PFSK-1 (cell line): ENCODE data around the gene WNT3A.

ENCODE experiments used
- FOXP2 ChIP-seq: optimal IDR thresholded peaks from 2 replicates; pipeline ENCODE3; 2011; ENCODE audit warnings: borderline replicate concordance, control low read depth, inconsistent platforms; ENCODE audit not compliant: insufficient read depth; ENCODE audit errors: extremely low read length, extremely low read depth
- POLR2AphosphoS5 ChIP-seq: IDR thresholded peaks from 2 replicates; pipeline ENCODE4 v1.6.1; 2012; ENCODE audit warnings: low read depth, mild to moderate bottlenecking, control low read depth, low read length, moderate library complexity
- REST ChIP-seq, 2 experiments: IDR thresholded peaks; 2 replicates each; pipeline versions ENCODE4 v1.6.1 to v1.8.0; 2011 to 2012; ENCODE audit warnings: low read depth in 2 of 2, low read length in 2 of 2, control low read depth in 1 of 2, inconsistent platforms in 1 of 2, mild to moderate bottlenecking in 1 of 2, moderate library complexity in 1 of 2; ENCODE audit not compliant: insufficient read depth in 1 of 2
- SIN3A ChIP-seq: IDR thresholded peaks from 2 replicates; pipeline ENCODE4 v1.6.1; 2012; ENCODE audit warnings: mild to moderate bottlenecking, low read length, moderate library complexity, borderline replicate concordance; ENCODE audit not compliant: insufficient read depth
- TAF1 ChIP-seq: IDR thresholded peaks from 2 replicates; pipeline ENCODE4 v1.6.1; 2012; ENCODE audit warnings: low read length, control low read depth, borderline replicate concordance; ENCODE audit not compliant: insufficient read depth

The WNT3A gene

GRCh38 chr1:228009116-228009827 lies 2.5 kb downstream of the WNT3A start:
- TF ChIP-seq POLR2AphosphoS5 (no peak), TAF1 (no peak), SIN3A (no peak), REST (IDR thresholded peaks at IDR 0.05; ENCODE audit: insufficient read depth in 1 of 2, low read depth in 2 of 2, low read length in 2 of 2) (no peak), FOXP2 (no peak)

- TF ChIP-seq FOXP2, result no peak
- TF ChIP-seq SIN3A, result no peak
- TF ChIP-seq REST (IDR thresholded peaks at IDR 0.05; ENCODE audit: insufficient read depth in 1 of 2, low read depth in 2 of 2, low read length in 2 of 2), result no peak
- TF ChIP-seq POLR2AphosphoS5, result no peak
- TF ChIP-seq TAF1, result no peak
Measured at GRCh38 chr1:228009828-228010775, 3.3 kb downstream of the WNT3A start.

DNA sequence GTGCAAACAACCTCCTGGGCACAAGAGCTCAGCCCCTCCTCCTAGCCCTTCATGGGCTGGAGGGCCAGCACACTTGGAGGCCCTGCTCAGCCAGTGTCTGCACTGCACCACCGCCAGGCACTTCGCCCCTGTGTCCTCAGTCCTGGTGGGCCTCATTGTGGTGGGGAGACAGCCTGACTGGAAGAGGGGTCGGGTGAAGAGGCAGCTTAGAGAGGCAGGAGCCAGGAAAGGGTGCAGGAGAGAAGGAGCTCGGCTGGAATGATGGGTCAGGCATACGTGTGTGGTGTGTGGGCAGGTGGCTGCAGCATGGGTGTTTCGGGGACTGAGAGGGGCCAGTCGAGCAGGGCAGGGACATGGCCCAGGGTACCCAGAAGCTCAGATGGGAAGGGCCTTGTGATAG lies 4.1 kb downstream of the WNT3A start:
- TF ChIP-seq POLR2AphosphoS5 (no peak), TAF1 (no peak), SIN3A (no peak), REST (IDR thresholded peaks at IDR 0.05; ENCODE audit: insufficient read depth in 1 of 2, low read depth in 2 of 2, low read length in 2 of 2) (no peak), FOXP2 (no peak)

DNA sequence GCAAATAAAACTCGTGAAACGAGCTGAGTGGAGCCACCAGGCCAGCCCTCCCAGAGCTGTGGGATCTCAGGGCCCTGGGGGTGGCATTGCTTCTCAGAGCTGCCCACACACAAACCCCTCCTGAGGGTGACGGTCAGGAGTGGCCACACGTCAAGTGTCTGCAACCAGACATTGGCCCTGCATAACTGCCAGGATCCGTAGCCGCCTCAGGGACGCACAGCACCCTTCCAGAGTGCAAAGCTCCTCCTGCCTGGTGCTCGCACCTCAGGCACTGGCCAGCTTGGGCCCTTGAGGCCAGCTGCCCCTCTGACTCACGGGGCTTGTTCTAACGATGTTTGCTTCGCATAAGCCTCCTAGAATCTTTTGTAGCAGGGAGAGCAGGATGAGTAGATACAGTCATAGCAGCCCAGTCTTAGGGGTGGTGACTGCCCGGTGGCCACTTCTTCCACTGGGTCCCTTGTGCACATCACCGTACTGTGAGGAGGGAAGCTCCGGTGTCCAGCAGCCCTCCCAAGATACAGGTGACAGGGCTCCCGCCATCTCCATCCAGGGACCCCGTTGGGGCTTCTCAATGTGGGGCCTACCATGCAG lies 5.0 kb downstream of the WNT3A start:
- TF ChIP-seq FOXP2 (no peak), REST (IDR thresholded peaks at IDR 0.05; ENCODE audit: insufficient read depth in 1 of 2, low read depth in 2 of 2, low read length in 2 of 2) (no peak), SIN3A (no peak), POLR2AphosphoS5 (no peak), TAF1 (no peak)
